CD4-positive, alpha-beta memory T cell (primary cell): ENCODE data around the gene SHB. TPM values are rescaled to one million over a fixed set of nuclear protein-coding genes. Genes with fewer than 3 reads are reported as not detected.

Experiments
- CTCF ChIA-PET: fragments of 350-600 bp; sonication (Branson Sonifier 250); formaldehyde crosslinking; loops from one replicate; lab custom pipeline; 2021; ENCODE audit warnings: inconsistent platforms; ENCODE audit not compliant: partially characterized antibody; lab: Charles Lee
- POLR2A ChIA-PET: fragments of 350-600 bp; sonication (Branson Sonifier 250); formaldehyde crosslinking; loops from one replicate; lab custom pipeline; 2021; ENCODE audit not compliant: partially characterized antibody; lab: Charles Lee
- DNase-seq, 5 donors: peaks; one replicate each; pipeline versions ENCODE4 v3.0.0 to v3.0.0-alpha.2; 2020 to 2022; ENCODE audit warnings: mixed read lengths in 1 of 5
- H3K27ac ChIP-seq: one replicate; pipeline ENCODE4 v1.7.0; 2013; ENCODE audit warnings: low read depth, low read length
- H3K27me3 ChIP-seq: 2 replicates; pipeline ENCODE4 v1.7.0; 2013; ENCODE audit warnings: mild to moderate bottlenecking, low read length, moderate library complexity; ENCODE audit not compliant: insufficient read depth
- H3K36me3 ChIP-seq: 2 replicates; pipeline ENCODE4 v1.7.0; 2013; ENCODE audit warnings: mild to moderate bottlenecking, low read length, moderate library complexity; ENCODE audit not compliant: insufficient read depth
- H3K4me1 ChIP-seq: 2 replicates; pipeline ENCODE4 v1.7.0; 2013; ENCODE audit warnings: mild to moderate bottlenecking, low read length, moderate library complexity; ENCODE audit not compliant: insufficient read depth
- H3K4me3 ChIP-seq, 2 donors: one replicate each; pipeline ENCODE4 v1.7.0; 2013; ENCODE audit warnings: low read length in 2 of 2, mild to moderate bottlenecking in 1 of 2
- H3K9me3 ChIP-seq, 2 donors: one replicate each; pipeline ENCODE4 v1.7.0; 2013; ENCODE audit warnings: low read length in 2 of 2, control low read depth in 1 of 2; ENCODE audit not compliant: control insufficient read depth in 1 of 2
- H3K27ac Mint-ChIP-seq, 7 donors: one replicate each; pipeline ENCODE4 v1.8.0; 2020 to 2021; ENCODE audit warnings: mixed read lengths in 7 of 7, mild to moderate bottlenecking in 6 of 7, inconsistent platforms in 3 of 7, moderate library complexity in 3 of 7
- H3K27me3 Mint-ChIP-seq, 2 donors: one replicate each; pipeline ENCODE4 v1.8.0; 2020 to 2021; ENCODE audit warnings: mixed read lengths in 2 of 2
- H3K36me3 Mint-ChIP-seq, 2 donors: one replicate each; pipeline ENCODE4 v1.8.0; 2020 to 2021; ENCODE audit warnings: mixed read lengths in 2 of 2, inconsistent platforms in 1 of 2, mild to moderate bottlenecking in 1 of 2
- H3K4me1 Mint-ChIP-seq, 4 donors: one replicate each; pipeline ENCODE4 v1.8.0; 2020 to 2021; ENCODE audit warnings: mixed read lengths in 4 of 4, mild to moderate bottlenecking in 1 of 4
- H3K4me3 Mint-ChIP-seq, 8 donors: one replicate each; pipeline ENCODE4 v1.8.0; 2020 to 2021; ENCODE audit warnings: mixed read lengths in 8 of 8, mild to moderate bottlenecking in 7 of 8, moderate library complexity in 6 of 8, inconsistent platforms in 3 of 8
- H3K9me3 Mint-ChIP-seq, 8 donors: one replicate each; pipeline ENCODE4 v1.8.0; 2020 to 2021; ENCODE audit warnings: mixed read lengths in 8 of 8, mild to moderate bottlenecking in 5 of 8, inconsistent platforms in 3 of 8, moderate library complexity in 1 of 8
- intact Hi-C: fragments of 100-400 bp; cut with micrococcal nuclease; formaldehyde crosslinking; loops from one replicate; pipeline ENCODE4 v1.15.1; 2023
- polyA plus RNA-seq, 2 donors: library from polyadenylated mRNA; unstranded; fragments of 300-500 nt; fragmentation: Illumina TruSeq; gene quantifications; one replicate each; pipeline ENCODE4 v1.2.3, GENCODE V29; 2021
- total RNA-seq, 2 experiments: library from RNA; stranded (reverse); gene quantifications; one replicate each; pipeline ENCODE4 v1.2.3, GENCODE V29; 2021

Gene SHB
- total and polyA plus RNA-seq, 4 experiments from 2014 or later: 0.10 to 1.3 (median 0.49) TPM

- no peaks in the 10 kb centered on the region for H3K4me1 Mint-ChIP-seq
- H3K27me3 ChIP-seq: peaks cover 4% of the 10 kb centered on the region
- POLR2A ChIA-PET: no interaction called here
- H3K36me3 Mint-ChIP-seq: no peaks in the 10 kb centered on the region
- CTCF ChIA-PET: no interaction called here
- no peaks in the 10 kb centered on the region for H3K4me1 ChIP-seq
- no peaks in the 10 kb centered on the region for H3K9me3 Mint-ChIP-seq
- H3K4me3 Mint-ChIP-seq: no peak overlapping the region
- no peak overlapping the region for H3K27ac ChIP-seq
- H3K9me3 ChIP-seq: no peaks in the 10 kb centered on the region
- no peak overlapping the region for H3K4me3 ChIP-seq
- no peaks in the 10 kb centered on the region for H3K36me3 ChIP-seq
- intact Hi-C loops: no loop called here
- no peak overlapping the region for H3K27ac Mint-ChIP-seq
- DNase-seq: no peak
- H3K27me3 Mint-ChIP-seq: peaks cover 7 to 9% of the 10 kb centered on the region in 2 donors
These were observed 25.1 kb upstream of the SHB start for GRCh38 chr9:38094165-38094564.

GRCh38 chr9:38092656-38093055 is 23.6 kb upstream of the SHB start:
- Histone ChIP-seq H3K9me3 (no peaks in the 10 kb centered on the region), H3K27me3 (no peaks in the 10 kb centered on the region), H3K36me3 (no peaks in the 10 kb centered on the region), H3K4me3 (no peak overlapping the region), H3K4me1 (no peaks in the 10 kb centered on the region), H3K27ac (no peak overlapping the region)
- H3K4me1 Mint-ChIP-seq: peaks cover 0 to 3% (median 2%) of the 10 kb centered on the region in 4 donors
- ChIA-PET CTCF (no interaction called here), POLR2A (no interaction called here)
- intact Hi-C loops: no loop called here
- H3K27me3 Mint-ChIP-seq: peaks cover 7 to 9% of the 10 kb centered on the region in 2 donors
- no peaks in the 10 kb centered on the region for H3K9me3 Mint-ChIP-seq
- no peak overlapping the region for H3K4me3 Mint-ChIP-seq
- H3K36me3 Mint-ChIP-seq: no peaks in the 10 kb centered on the region
- no peak overlapping the region for H3K27ac Mint-ChIP-seq
- no peak for DNase-seq

DNA sequence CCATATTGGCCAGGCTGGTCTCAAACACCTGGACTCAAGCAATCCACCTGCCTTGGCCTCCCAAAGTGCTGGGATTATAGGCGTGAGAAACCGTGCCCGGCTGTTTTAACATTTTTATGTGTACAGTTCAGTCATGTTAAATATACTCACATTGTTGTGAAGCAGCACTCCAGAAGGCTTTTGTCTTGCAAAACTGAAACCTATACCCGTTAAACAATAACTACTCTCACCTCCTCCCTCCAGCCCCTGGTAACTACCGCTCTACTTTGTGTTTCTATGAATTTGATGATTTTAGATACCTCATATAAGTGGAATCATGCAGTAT is 23.1 kb upstream of the SHB start:
- no peak for DNase-seq
- Histone ChIP-seq H3K4me3 (no peak overlapping the region), H3K4me1 (no peaks in the 10 kb centered on the region), H3K27me3 (no peaks in the 10 kb centered on the region), H3K9me3 (no peaks in the 10 kb centered on the region), H3K27ac (no peak overlapping the region), H3K36me3 (no peaks in the 10 kb centered on the region)
- no peaks in the 10 kb centered on the region for H3K9me3 Mint-ChIP-seq
- intact Hi-C loops: no loop called here
- no peaks in the 10 kb centered on the region for H3K36me3 Mint-ChIP-seq
- H3K27me3 Mint-ChIP-seq: peaks cover 7 to 9% of the 10 kb centered on the region in 2 donors
- H3K27ac Mint-ChIP-seq: no peak overlapping the region
- POLR2A ChIA-PET: no interaction called here
- peaks cover 0 to 3% (median 2%) of the 10 kb centered on the region in 4 donors for H3K4me1 Mint-ChIP-seq
- CTCF ChIA-PET: interaction anchor here (0.7 kb wide), 1 partner anchor 30 kb away, joined by 3 read pairs; no protein-coding TSS in a partner anchor
- no peak overlapping the region for H3K4me3 Mint-ChIP-seq

- DNase-seq: no peak
- CTCF ChIA-PET: interaction anchor here (0.7 to 5.7 kb wide), 3 partner anchors 29 to 180 kb away, joined by 3 to 56 read pairs (median 3); no protein-coding TSS in a partner anchor
- Mint-ChIP-seq H3K27ac (no peak overlapping the region), H3K4me3 (no peak overlapping the region), H3K4me1 (peaks cover 0 to 3% (median 2%) of the 10 kb centered on the region in 4 donors), H3K27me3 (peaks cover 7 to 9% of the 10 kb centered on the region in 2 donors), H3K36me3 (no peaks in the 10 kb centered on the region), H3K9me3 (no peaks in the 10 kb centered on the region)
- Histone ChIP-seq H3K9me3 (no peaks in the 10 kb centered on the region), H3K4me1 (no peaks in the 10 kb centered on the region), H3K27ac (no peak overlapping the region), H3K27me3 (no peaks in the 10 kb centered on the region), H3K4me3 (no peak overlapping the region), H3K36me3 (no peaks in the 10 kb centered on the region)
- POLR2A ChIA-PET: no interaction called here
- intact Hi-C loops: no loop called here
These were observed 22.5 kb upstream of the SHB start for GRCh38 chr9:38091310-38092199.

GRCh38 chr9:38090170-38090569 is 21.1 kb upstream of the SHB start:
- H3K4me3 Mint-ChIP-seq: no peak overlapping the region
- H3K4me1 Mint-ChIP-seq: peaks cover 0 to 3% (median 2%) of the 10 kb centered on the region in 4 donors
- H3K4me3 ChIP-seq: no peak overlapping the region
- POLR2A ChIA-PET: no interaction called here
- CTCF ChIA-PET: interaction anchor here (1.1 to 5.7 kb wide), 4 partner anchors 9 to 178 kb away, joined by 3 to 56 read pairs (median 3); no protein-coding TSS in a partner anchor
- no peaks in the 10 kb centered on the region for H3K27me3 ChIP-seq
- intact Hi-C loops: no loop called here
- DNase-seq: no peak
- H3K36me3 ChIP-seq: no peaks in the 10 kb centered on the region
- H3K27me3 Mint-ChIP-seq: peaks cover 9 to 10% of the 10 kb centered on the region in 2 donors
- H3K27ac ChIP-seq: no peak overlapping the region
- H3K27ac Mint-ChIP-seq: no peak overlapping the region
- no peaks in the 10 kb centered on the region for H3K9me3 ChIP-seq
- H3K9me3 Mint-ChIP-seq: no peaks in the 10 kb centered on the region
- no peaks in the 10 kb centered on the region for H3K36me3 Mint-ChIP-seq
- H3K4me1 ChIP-seq: no peaks in the 10 kb centered on the region

GRCh38 chr9:38089387-38090165 is 20.5 kb upstream of the SHB start:
- Mint-ChIP-seq H3K4me1 (peaks cover 0 to 3% (median 2%) of the 10 kb centered on the region in 4 donors), H3K4me3 (no peak overlapping the region), H3K27me3 (peaks cover 9 to 10% of the 10 kb centered on the region in 2 donors), H3K36me3 (no peaks in the 10 kb centered on the region), H3K27ac (no peak overlapping the region), H3K9me3 (no peaks in the 10 kb centered on the region)
- CTCF ChIA-PET: interaction anchor here (1.1 to 5.7 kb wide), 11 partner anchors 7 to 307 kb away, joined by 3 to 56 read pairs (median 5); partner anchors contain the start of gene SHB
- no peaks in the 10 kb centered on the region for H3K9me3 ChIP-seq
- no peaks in the 10 kb centered on the region for H3K4me1 ChIP-seq
- intact Hi-C loops: loop anchor here (2.0 kb wide), 2 partner anchors 273 to 311 kb away; no protein-coding TSS in a partner anchor
- no peak overlapping the region for H3K27ac ChIP-seq
- no peak for DNase-seq
- H3K36me3 ChIP-seq: no peaks in the 10 kb centered on the region
- no peak overlapping the region for H3K4me3 ChIP-seq
- POLR2A ChIA-PET: no interaction called here
- H3K27me3 ChIP-seq: no peaks in the 10 kb centered on the region
